Measurements from ENCODE around the gene RAB31. TPM values are rescaled to one million over a fixed set of nuclear protein-coding genes. Genes with fewer than 3 reads are reported as not detected.

Gene RAB31
- total and polyA plus RNA-seq, 2 of the 13 experiments (the other 11 are each of a cell fraction or from before 2014, with no cell fraction given): 1.1 to 1.7 TPM

DNA sequence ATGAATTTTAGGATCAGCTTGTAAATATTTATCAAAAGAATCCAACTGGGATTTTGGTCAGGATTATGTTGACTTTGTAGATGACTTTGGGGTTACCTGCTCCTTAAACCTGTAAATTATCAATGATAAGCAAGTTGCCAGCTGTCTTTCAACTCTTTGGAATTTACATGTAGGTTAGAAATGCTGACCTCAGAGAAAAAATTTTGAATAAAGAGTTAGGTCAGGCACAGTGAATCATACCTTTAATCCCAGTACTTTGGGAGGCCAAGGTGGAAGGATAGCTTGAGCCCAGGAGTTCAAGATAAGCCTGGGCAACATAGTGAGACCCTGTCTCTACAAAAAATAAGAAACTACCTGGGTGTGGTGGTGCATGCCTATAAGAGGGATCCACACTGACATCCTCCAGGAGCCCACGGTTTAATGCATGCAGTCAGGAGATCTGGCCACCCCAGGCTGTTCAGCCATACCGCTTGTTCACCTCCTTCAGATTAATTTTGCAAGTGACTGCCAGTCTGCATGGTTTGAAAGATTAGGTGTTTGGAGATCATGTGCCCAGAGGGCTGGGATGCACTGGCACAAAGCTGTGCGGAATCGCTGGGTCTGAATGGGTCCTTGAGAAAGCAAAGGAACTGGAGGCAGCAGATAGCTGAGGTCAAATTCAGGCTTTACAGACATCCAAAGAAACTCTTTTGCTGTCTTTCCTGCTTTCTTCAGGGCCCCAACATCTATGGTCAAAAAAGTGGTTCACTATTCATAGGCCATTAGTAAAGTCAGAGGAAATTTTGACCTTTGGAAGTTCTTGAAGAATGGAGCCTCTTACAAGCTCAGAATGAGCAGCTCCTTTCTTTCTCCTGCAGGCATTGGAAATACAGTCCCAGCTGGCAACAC is 94.3 kb downstream of the RAB31 start:
- Histone ChIP-seq H3K79me2 (ENCODE audit: insufficient read depth, low read length) (no peaks in the 10 kb centered on the region), H3K27ac (ENCODE audit: extremely low read length, insufficient read depth, low read length) (peak overlapping the region; percentile 46), H3K4me2 (ENCODE audit: low read depth, low read length) (peak overlapping the region; percentile 86), H3K27me3 (ENCODE audit: control insufficient read depth in 1 of 2, insufficient read depth in 2 of 2, low read length in 2 of 2) (no peaks in the 10 kb centered on the region; a peak in 1 of 5 replicates), H3K9ac (ENCODE audit: insufficient read depth, low read depth, low read length) (no peak overlapping the region), H3K4me1 (ENCODE audit: insufficient read depth, low read length) (peaks cover 58% of the 10 kb centered on the region), H3K4me3 (replicated peaks in 1 of 3; ENCODE audit: insufficient read depth in 1 of 3, low read depth in 2 of 3, low read length in 3 of 3) (no peak overlapping the region; a peak in 1 of 6 replicates), H4K20me1 (ENCODE audit: insufficient read depth, low read length) (no peaks in the 10 kb centered on the region), H3K36me3 (replicated peaks in 1 of 2; ENCODE audit: control insufficient read depth in 1 of 2, insufficient read depth in 2 of 2, low read length in 2 of 2) (no peaks in the 10 kb centered on the region), H2AFZ (ENCODE audit: low read length) (no peak overlapping the region), H3K9me3 (ENCODE audit: low read length) (no peaks in the 10 kb centered on the region)
- in situ Hi-C loops (cut with HindIII; ENCODE audit: extremely low pct_ligation_motif_present, low pct_unique_long_range_greater_than_20kb): loop anchor here (10.0 kb wide), 1 partner anchor 122 kb away; no protein-coding TSS in a partner anchor
- CTCF ChIA-PET (ENCODE audit: low intra/inter-chr PET ratio, low total read pairs): no interaction called here
- POLR2A ChIA-PET: interaction anchor here (1.1 to 3.3 kb wide), 4 partner anchors 46 to 194 kb away, joined by 3 to 25 read pairs (median 11); partner anchors contain the start of gene VAPA
- 73% methylated on average over 4 of the region's 4 CpGs for WGBS (ENCODE audit: low lambda C conversion rate)
- intact Hi-C loops (cut with micrococcal nuclease; ENCODE audit: unreplicated experiment): loop anchor here (2.0 kb wide), 1 partner anchor 124 kb away; no protein-coding TSS in a partner anchor
- DNase-seq (ENCODE audit: low spot score) (no peak), FAIRE-seq (no peak), ATAC-seq (no peak)
- BruUV-seq (replicated peaks): no TSS peak
- TF ChIP-seq, protein P1, sequence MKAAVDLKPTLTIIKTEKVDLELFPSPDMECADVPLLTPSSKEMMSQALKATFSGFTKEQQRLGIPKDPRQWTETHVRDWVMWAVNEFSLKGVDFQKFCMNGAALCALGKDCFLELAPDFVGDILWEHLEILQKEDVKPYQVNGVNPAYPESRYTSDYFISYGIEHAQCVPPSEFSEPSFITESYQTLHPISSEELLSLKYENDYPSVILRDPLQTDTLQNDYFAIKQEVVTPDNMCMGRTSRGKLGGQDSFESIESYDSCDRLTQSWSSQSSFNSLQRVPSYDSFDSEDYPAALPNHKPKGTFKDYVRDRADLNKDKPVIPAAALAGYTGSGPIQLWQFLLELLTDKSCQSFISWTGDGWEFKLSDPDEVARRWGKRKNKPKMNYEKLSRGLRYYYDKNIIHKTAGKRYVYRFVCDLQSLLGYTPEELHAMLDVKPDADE (CRISPR knock-in tag; IDR thresholded peaks at IDR 0.05): no peak
- TF ChIP-seq ZNF121 (CRISPR knock-in tag; IDR thresholded peaks at IDR 0.05) (peak; percentile 56), ZNF615 (CRISPR knock-in tag; IDR thresholded peaks at IDR 0.05; ENCODE audit: borderline replicate concordance) (0 out of 2 replicates have a peak, but pooled peaks have one; percentile 19), SKI (IDR thresholded peaks at IDR 0.05; ENCODE audit: partially characterized antibody) (no peak), ZNF124 (CRISPR knock-in tag; IDR thresholded peaks at IDR 0.05) (no peak), EP300 (IDR thresholded peaks at IDR 0.05; ENCODE audit: low read depth in 2 of 2, low read length in 2 of 2) (no peak), EP300 (CRISPR knock-in tag; IDR thresholded peaks at IDR 0.05; ENCODE audit: borderline replicate concordance) (no peak), GLMP (CRISPR knock-in tag; IDR thresholded peaks at IDR 0.05; ENCODE audit: borderline replicate concordance) (no peak), ZNF225 (CRISPR knock-in tag; IDR thresholded peaks at IDR 0.05) (no peak), HMG20B (CRISPR knock-in tag; conservative IDR thresholded peaks at IDR 0.05) (no peak), REL (CRISPR knock-in tag; conservative IDR thresholded peaks at IDR 0.05) (no peak), HINFP (CRISPR knock-in tag; IDR thresholded peaks at IDR 0.05; ENCODE audit: low read depth) (no peak), ISL2 (CRISPR knock-in tag; IDR thresholded peaks at IDR 0.05) (0 out of 2 replicates have a peak, but pooled peaks have one; percentile 3), MAFK (conservative IDR thresholded peaks at IDR 0.05 in 1 of 2, IDR thresholded peaks at IDR 0.05 in 1 of 2; ENCODE audit: low read length in 2 of 2) (peak; percentile 61 to 70), IKZF1 (IDR thresholded peaks at IDR 0.05) (no peak), MAFF (IDR thresholded peaks at IDR 0.05; ENCODE audit: low read depth, low read length) (peak; percentile 51)
- TF ChIP-seq, protein P2, sequence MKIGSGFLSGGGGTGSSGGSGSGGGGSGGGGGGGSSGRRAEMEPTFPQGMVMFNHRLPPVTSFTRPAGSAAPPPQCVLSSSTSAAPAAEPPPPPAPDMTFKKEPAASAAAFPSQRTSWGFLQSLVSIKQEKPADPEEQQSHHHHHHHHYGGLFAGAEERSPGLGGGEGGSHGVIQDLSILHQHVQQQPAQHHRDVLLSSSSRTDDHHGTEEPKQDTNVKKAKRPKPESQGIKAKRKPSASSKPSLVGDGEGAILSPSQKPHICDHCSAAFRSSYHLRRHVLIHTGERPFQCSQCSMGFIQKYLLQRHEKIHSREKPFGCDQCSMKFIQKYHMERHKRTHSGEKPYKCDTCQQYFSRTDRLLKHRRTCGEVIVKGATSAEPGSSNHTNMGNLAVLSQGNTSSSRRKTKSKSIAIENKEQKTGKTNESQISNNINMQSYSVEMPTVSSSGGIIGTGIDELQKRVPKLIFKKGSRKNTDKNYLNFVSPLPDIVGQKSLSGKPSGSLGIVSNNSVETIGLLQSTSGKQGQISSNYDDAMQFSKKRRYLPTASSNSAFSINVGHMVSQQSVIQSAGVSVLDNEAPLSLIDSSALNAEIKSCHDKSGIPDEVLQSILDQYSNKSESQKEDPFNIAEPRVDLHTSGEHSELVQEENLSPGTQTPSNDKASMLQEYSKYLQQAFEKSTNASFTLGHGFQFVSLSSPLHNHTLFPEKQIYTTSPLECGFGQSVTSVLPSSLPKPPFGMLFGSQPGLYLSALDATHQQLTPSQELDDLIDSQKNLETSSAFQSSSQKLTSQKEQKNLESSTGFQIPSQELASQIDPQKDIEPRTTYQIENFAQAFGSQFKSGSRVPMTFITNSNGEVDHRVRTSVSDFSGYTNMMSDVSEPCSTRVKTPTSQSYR (CRISPR knock-in tag; IDR thresholded peaks at IDR 0.05; ENCODE audit: borderline replicate concordance): no peak
